GM21447 (cell line): ENCODE data around the gene FAM53C.
"Not testable (repeated sequence)": the region's sequence is repeated elsewhere in the genome, so short reads cannot be mapped to it uniquely, and the experiment has no call there.

Experiments
- ATAC-seq: cut with Tn5 transposase; IDR thresholded peaks from one replicate; pipeline ENCODE4 v1.9.1; 2021; ENCODE audit not compliant: unreplicated experiment

The FAM53C gene

GRCh38 chr5:138337685-138338410, at the start of gene FAM53C:
FAM53C (plus strand) TSS chr5:138338266; CDS start chr5:138341336, 3,070 bp downstream.
- ATAC-seq: peak; percentile 90

DNA sequence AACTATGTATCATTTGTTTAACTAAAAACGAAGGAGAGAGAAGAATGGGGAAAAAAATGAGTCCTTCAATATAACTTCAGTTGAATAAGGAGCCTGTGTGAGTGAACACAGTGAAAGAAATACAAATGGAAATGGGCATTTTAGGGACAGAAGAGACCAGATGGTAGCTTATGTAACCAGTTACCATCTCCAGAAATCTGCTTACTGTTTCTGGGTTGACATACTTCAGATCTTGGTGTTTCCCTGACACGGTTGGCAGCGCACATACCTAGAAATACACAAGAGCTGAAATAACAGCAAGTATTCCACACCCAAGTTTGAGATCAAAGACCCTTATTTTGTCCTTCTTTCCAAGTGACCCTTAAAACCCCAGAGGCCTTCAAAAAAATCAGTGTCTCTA, 48.8 kb upstream of the FAM53C start:
- no peak for ATAC-seq

DNA sequence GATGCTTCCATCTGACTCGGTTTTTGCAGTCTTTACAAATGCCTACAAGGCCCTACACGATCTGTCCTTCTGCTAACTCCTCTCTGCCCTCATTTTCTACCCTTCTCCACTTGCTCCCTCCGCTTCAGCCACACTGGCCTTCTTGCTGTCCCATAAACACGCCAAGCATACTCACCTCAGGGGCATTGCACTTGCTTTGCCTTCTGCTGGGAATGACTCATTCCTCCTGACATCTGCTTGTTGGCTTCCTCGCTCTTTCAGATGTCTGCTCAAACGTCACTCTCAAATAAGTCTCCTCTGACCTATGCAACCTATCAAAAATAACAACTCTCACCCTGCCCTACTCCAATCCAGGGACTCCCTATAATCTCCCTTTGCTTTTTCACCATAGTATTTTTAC, 34.7 kb upstream of the FAM53C start:
- no peak for ATAC-seq

DNA sequence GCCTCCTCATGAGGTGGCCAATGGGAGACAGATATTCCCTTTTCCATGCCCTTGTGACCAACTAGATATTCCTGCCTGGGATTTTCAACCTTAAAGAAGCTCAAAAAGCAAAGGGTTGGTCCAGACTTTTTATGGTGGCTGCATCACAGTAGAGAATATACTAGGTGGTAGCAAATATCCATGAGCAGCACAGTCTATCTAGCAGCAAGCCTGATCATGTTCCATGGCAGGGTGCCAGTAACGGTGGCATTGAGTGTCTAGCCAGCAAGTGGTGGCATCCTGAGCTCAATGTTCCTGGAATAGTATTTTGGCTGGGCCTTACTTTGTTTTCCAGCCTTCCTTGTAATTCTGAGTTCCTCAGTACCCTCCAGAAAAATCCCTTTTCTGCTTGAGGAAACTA, 32.3 kb upstream of the FAM53C start:
- ATAC-seq: no peak

- no peak for ATAC-seq
These were observed 22.3 kb upstream of the FAM53C start for GRCh38 chr5:138315751-138316278.

DNA sequence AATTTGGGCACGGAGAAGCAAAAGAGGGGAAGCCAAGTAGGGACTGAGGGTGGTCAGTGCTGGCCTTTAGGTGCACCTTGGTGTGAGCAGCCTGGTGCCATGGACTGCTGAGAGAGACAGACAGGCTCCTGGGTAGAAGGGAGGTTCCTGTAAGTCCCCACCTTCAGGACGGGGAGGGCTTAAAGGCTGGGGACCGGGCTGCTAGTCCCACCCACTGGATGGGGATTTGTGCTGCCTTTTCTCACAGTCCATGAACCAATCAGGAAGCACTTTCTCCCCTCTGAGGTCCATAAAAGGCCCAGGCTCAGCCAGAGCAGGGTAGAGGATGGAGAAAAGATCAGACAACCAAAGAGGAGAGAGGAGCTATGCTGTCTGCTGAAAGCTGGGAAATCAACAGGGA, 21.7 kb upstream of the FAM53C start:
- no peak for ATAC-seq

DNA sequence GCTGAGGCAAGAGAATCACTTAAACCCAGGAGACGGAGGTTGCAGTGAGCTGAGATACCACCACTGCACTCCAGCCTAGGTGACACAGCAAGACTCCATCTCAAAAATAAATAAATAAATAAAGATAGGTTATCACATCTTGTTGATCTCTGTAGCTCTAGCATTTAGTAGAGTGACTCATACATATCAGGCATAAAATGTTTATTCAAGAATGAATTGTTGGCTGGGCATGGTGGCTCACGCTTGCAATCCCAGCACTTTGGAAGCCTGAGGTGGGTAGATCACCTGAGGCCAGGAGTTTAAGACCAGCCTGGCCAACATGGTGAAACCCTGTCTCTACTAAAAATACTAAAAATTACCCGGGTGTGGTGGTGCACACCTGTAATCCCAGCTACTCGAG, 19.9 kb upstream of the FAM53C start:
- not testable (repeated sequence) for ATAC-seq

DNA sequence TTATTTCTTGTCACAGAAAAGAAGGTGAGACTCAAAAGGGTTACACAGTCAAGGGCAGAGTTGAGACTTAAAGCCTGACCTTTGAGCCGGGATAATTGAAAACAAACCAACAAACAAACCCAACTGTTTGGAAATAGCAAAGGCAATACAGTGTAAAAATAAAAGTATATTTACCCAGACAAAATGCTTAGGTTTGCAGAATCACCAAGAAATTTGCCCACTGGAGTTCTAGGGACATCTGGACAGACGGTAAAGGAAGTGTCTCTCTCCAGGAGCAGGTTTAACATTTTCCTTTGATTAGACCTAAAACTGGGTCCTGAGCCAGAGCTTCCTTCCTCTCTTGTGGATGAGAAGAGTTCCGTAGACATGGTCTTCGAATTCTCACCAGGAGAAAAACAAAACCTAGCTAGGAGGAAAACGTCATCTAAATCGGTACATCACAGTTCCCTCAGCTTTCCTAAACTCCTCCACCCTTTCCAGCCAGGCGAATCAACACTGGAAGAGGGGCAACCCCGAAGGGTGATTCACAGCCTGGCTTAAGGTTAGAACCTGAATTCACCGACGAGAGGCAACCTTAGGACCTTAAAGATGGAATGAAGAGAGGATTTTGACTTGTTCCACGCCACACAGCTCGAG, 7.1 kb upstream of the FAM53C start:
- no peak for ATAC-seq

DNA sequence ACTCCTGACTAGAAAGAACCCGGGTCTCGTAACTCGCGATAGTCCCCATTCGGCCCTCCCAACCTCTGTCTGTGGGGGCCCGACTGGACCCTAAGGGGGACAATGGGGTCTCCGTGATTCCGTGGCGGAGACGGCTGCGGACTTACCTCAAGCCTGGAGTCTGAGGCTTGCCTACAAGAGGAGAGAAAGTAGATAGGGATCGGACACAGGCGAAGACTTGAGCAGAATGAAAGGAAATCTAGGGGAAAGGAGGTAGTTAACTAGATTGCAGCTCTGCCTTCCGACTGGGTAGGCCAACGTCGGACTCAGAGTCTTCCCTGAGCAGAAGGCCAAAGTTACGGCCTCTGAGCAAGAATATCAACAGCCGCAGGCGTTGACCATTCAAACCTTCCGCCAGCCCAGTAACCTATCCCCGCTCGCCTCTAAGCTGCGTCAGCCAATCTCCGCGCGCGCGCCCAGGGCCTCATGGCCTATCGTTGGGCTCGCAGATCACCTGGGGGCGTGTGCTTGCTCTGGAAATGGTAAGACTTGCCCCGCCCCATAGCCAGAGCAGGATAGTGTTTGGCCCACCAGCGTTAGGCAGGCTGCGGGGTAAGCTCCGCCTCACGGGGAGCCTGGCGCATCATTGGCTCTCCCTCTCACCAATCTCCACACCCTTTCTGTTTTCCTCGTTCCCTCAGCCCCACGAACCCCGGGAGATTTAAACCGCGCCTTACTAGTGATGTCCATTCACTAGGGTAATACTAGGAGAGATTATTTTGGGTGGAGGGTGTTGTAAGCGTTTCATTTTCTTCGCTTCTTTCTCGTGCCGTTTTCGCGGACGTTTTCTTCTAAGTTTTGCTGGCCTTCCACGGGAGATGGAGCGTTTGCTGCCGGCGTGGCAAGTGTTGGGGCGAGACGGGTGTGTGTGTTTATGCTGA, 6.4 kb upstream of the FAM53C start, which contains the start of gene CDC25C:
Gene CDC25C, minus strand, starts transcription at position 356 of the 920 bp plus-strand sequence. CDS start 624 bp downstream, outside the sequence.
- peak; percentile 99 for ATAC-seq

DNA sequence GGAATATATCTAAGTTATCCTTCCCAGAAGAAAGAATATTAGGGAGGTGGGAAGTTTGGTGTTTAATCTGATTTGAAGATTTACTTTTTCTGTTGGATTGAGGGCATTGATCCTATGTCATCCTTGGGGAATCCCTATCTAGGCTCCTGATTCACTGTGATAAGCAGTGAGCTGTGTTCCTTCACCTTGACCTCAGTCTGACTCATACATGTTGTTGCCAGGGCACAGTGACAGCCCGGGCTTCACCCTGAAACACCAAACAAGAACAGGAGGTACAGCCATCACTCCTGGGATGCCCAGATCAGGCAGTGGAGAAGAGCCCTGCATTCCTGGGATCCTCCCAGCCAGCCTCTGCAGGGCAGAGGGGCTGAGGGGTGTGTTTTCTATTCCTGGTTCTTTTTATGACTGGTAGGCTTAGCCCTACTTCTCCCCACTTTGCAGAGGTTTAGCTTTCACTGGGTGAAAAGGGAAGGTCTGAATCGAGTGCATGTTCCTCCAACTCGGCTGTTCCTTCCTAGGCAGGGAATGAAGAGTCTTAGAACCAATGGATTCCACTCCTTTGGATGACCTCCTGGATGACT, 3.1 kb upstream of the FAM53C start:
- ATAC-seq: no peak

- peak; percentile 11 for ATAC-seq
These were observed 948 bp upstream of the FAM53C start for GRCh38 chr5:138336952-138337684.

DNA sequence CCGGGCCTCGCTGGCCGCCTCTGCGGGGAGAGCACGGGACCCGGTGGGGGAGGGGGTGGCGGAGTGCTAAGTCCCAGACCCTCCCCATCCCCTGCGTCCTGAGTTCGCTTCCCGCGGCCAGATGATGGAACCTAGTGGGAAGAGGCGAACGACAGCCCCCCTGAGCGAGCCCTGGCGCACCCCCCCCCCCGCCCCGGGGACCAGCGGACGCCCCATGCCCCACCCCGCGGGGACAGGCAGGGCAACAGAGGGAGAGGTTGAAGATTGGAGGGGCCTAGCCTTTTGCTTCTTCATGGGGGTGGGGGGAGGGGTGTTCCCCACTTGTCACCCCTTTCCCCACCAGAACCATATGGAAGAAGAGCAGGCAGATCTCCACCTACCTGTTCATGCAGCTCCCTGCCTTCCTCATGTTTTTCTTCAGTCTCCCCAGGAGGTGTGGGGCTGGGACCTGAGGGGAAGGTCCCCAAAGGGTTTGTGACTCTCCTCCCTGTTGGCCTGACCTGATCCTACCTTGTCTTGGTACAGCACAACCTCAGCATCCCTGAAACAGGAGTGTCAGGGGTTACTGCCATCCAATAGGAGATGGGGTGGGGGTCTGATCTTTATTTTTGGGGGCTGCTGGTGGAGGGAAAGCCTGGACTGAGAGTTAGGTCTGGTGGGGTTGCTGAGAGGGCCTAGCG, 485 bp downstream of the FAM53C start:
- no peak for ATAC-seq

DNA sequence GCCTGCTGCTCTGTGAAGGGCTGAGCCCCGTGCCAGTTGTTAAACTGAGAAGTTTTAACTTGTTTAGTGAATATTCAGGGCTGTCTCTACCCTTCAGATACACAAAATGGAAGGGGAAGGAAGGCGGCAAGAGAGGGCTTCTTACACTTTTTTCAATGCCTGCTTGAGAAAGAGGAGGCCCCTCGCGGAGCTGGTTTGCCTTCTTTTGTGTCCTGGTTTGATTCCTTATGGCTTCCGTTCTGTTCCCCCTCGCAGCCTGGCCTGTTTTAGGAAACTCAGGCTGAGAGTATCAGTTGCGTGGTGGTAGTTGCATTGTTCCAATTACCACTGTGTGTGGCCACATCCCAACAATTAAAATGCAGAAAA, 1.0 kb downstream of the FAM53C start:
- ATAC-seq: no peak

GRCh38 chr5:138339464-138339863, 1.4 kb downstream of the FAM53C start:
- no peak for ATAC-seq

GRCh38 chr5:138340008-138340407, 1.9 kb downstream of the FAM53C start:
- ATAC-seq: no peak

DNA sequence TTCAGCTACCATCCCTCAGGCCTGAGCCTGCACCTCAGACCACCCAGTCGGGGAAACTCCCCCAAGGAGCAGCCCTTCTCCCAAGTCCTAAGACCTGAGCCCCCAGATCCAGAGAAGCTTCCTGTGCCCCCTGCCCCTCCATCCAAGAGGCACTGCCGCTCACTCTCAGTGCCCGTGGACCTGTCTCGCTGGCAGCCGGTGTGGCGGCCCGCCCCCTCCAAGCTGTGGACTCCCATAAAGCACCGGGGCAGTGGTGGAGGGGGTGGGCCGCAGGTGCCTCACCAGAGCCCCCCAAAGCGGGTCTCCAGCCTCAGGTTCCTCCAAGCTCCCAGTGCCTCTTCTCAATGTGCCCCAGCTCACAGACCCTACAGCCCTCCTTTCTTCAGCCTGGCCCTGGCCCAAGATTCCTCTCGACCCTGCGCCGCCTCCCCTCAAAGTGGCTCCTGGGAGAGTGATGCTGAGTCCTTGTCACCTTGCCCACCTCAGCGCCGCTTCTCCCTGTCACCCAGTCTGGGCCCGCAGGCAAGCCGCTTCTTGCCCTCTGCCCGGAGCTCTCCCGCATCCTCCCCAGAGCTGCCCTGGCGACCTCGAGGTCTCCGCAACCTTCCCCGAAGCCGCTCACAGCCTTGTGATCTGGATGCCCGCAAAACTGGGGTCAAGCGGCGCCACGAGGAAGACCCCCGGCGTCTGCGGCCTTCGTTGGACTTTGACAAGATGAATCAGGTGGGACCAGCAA, 7.0 kb downstream of the FAM53C start:
- no peak for ATAC-seq

DNA sequence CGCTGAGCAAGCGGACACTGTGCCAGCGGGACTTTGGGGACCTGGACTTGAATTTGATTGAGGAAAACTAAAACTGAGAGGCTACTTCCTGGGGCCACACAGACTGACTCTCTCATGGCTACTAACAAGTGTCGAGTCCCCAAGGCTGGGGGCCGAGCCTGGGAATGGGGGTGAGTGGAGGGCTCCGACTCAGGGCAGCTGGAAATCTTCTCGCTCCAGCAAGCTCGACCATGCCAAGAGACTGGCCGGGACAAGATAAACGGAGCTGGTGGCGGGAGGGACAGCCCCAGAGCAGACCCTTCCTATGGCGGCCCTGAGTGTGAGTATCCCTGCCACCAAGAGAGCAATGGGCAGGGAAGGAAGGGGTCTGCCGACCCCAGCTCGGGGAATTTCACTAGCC, 8.8 kb downstream of the FAM53C start:
- no peak for ATAC-seq

- ATAC-seq: no peak
These were observed 11.9 kb downstream of the FAM53C start for GRCh38 chr5:138349852-138350562.

DNA sequence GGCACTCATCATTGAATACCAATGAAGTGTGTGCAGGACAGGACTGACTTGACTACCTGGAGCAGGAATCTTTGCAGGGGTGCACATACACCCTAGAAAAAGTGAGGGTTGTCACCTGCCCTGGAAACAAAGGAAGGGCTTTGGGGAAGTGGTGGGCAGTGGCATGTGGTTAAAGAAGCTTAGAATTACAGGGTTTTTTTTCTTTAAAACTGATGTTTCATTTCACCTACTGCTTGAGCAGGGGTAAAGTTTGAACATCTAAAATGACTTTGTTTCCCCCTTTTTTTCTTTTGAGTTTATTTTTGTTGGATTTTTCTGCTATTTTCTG, 12.5 kb downstream of the FAM53C start:
- no peak for ATAC-seq
